GM12892 (cell line): Measurements from ENCODE around the gene SETD3.

Experiments
- POLR2A ChIP-seq: IDR thresholded peaks from 2 replicates; pipeline ENCODE4 v1.6.1; 2011; ENCODE audit warnings: low read depth, low read length, control low read depth
- POLR2AphosphoS5 ChIP-seq: IDR thresholded peaks from 2 replicates; pipeline ENCODE4 v1.6.1; 2011; ENCODE audit warnings: low read depth, low read length, control low read depth
- TAF1 ChIP-seq: IDR thresholded peaks from 2 replicates; pipeline ENCODE4 v1.6.1; 2011; ENCODE audit warnings: low read depth, mild to moderate bottlenecking, control low read depth, low read length, borderline replicate concordance

GRCh38 chr14:99436247-99437180, 44.1 kb downstream of the SETD3 start:
- TF ChIP-seq TAF1: no peak
- TF ChIP-seq POLR2A: no peak
- TF ChIP-seq POLR2AphosphoS5: no peak
